ENCODE data around the gene DPEP3.
"Not testable (repeated sequence)": the region's sequence is repeated elsewhere in the genome, so short reads cannot be mapped to it uniquely, and the experiment has no call there.

The DPEP3 gene

GRCh38 chr16:67945392-67945933 lies 34.8 kb downstream of the DPEP3 start:
- DNase-seq (ENCODE audit: low read depth in 3 of 3): no peak

- no peak for DNase-seq (ENCODE audit: low read depth in 3 of 3)
Measured at GRCh38 chr16:67944690-67945391, 35.5 kb downstream of the DPEP3 start.

DNA sequence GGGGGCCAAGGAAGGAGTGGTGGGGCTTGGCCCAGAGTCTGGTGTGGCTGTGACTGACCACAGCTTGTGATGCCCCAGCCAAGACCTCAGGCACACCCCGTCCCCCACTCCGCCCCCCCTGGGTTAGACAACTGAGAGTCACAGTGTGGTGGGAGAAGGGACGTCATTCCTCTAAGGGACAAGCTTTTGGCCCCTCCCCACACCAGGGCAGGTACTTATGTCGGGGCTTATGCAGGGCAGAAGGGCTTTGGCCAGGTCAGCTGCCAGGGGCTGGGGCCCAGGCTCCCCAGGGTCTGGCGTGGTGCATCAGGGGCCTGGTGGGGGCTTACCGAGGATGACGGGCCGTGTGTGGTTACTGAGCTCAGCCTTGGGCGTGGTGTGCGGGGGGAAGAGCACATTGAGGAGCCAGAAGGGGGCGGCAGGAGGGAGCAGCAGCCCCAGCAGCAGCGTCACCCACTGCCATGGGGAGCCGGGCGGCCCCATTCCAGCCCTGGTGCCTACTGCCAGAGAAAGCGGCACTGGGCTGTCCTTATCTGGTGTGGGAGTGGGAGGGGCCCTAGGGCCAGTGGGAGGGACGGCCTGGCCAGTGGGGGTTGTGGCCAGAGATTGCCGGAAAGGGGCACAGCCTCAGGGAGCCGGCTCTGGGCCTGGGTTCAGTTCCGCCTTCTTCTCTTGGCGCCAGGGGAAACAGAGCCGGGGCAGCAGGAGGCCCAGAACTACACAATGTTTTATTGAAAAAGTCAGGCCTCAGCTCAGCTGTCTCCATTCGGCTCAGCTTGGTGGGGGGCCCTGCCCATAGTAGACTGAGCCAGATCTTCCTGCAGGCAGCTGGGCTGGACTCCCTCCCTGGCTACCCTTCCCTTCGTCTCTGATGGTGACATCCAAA lies 36.4 kb downstream of the DPEP3 start, which contains the start of gene LCAT:
LCAT (minus strand) TSS at position 502 of the 886 bp plus-strand sequence; CDS start at position 483, 19 bp downstream.
- DNase-seq (ENCODE audit: low read depth in 3 of 3): no peak

GRCh38 chr16:67943256-67943618 lies 37.1 kb downstream of the DPEP3 start:
- no peak for DNase-seq (ENCODE audit: low read depth in 3 of 3)

- DNase-seq (ENCODE audit: low read depth in 3 of 3): no peak
Measured at GRCh38 chr16:67942510-67943255, 37.6 kb downstream of the DPEP3 start.

DNA sequence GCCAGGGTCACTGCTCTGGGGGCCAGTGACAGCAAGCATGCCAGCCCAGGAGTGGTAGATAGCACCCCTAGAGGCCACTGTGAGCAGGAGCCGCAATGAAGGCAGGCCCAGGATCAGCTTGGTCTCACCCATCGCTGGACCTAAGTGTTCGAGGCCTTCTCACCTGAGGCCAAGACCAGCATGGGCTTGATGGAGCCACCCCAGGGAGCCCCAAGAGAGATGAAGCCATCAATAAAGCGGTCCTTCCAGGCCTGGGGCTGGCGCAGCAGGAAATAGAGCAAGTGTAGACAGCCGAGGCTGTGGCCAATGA lies 38.1 kb downstream of the DPEP3 start:
- no peak for DNase-seq (ENCODE audit: low read depth in 3 of 3)

GRCh38 chr16:67941469-67942199 lies 38.7 kb downstream of the DPEP3 start:
- DNase-seq (ENCODE audit: low read depth in 3 of 3): no peak

- no peak for DNase-seq (ENCODE audit: low read depth in 3 of 3)
Measured at GRCh38 chr16:67940446-67941089, 39.7 kb downstream of the DPEP3 start.

DNA sequence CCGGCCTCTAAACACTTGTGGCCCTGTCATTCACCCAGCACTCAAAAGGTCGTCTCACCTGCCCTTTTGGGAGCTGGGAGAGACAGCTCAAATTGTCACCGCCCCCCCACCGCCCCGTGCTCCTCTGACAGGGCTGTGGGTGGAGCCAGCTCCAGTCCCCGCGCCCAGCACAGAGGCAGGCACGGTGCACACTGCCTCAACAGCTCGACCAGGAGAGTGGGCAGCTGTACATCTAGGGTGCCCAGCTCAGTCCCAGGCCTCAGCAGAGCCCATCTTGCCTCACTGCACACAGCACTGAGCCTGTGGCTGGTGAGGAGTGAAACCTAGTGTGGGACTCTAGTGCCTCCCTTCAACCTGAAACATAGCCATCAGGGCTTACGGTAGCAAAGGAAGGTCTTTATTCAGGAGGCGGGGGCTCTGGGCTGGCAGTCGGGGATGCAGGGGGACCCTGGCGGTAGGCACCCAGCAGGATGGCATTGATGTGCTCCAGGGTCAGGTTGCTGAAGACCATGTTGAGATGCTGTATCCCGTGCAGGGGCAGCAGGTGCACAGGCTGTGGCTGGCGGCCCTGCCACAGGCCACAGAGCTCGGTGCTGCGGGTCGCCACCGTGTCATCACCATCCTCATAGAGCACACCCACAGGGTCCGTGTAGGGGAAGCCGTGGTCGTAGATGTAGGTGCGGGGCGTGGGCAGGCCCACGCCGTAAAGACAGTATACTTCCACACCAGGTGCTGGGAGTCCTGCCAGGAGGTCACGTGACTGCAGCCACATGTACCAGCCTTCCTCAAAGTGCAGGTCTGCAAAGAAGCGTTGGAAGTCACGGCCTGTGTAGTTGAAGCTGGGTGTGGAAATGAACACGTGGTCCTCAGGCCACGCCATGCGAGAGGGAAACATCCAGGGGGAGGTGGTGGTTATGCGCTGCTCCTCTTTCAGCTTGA lies 40.5 kb downstream of the DPEP3 start:
- peak in 2 of 3 donors; percentile 30 to 40 for DNase-seq (ENCODE audit: low read depth in 3 of 3)

- DNase-seq (ENCODE audit: low read depth in 3 of 3): not testable (repeated sequence)
Measured at GRCh38 chr16:67937713-67938112, 42.6 kb downstream of the DPEP3 start.

DNA sequence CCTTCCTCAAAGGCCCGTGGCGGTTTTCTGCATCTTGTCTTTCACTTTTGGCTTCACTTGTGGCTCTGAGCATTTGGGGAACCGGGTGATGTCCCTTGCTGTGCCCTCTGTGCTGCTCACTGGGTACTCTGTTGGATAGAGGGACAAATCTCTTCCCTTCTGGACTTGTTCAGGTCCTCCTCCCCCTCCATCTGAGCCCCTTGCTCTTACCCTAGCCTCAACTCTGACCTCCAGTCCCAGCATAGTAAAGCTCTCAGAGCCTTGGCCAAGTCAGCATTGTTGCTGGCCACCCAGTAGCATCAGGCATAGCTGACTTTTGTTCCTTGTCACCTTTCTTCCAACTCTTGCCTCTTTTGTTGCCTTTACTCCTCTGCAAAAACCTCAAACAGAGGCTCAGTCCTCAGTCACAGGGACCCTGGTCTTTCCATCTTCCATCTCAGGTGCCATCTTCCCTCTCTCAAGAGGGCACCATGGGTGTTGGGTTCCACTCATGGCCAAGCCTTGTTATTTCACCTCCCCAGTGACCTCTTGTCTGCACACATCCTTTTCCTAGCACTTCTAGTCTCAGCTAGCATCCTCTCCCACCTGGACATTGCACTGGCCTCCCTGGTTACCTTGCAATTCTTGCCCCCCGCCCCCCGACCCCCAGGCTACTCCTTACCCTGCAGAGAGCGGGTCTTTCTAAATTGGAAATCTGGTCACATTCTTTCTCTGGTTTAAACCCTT lies 43.3 kb downstream of the DPEP3 start:
- peak in 2 of 3 donors; percentile 60 to 65 for DNase-seq (ENCODE audit: low read depth in 3 of 3)

GRCh38 chr16:67936124-67936879 lies 44.0 kb downstream of the DPEP3 start, which contains the start of gene PSMB10:
Gene PSMB10, minus strand, starts transcription at chr16:67936850. Its CDS starts 101 bp downstream, at chr16:67936749.
- peak in 2 of 3 donors; percentile 26 to 70 for DNase-seq (ENCODE audit: low read depth in 3 of 3)

DNA sequence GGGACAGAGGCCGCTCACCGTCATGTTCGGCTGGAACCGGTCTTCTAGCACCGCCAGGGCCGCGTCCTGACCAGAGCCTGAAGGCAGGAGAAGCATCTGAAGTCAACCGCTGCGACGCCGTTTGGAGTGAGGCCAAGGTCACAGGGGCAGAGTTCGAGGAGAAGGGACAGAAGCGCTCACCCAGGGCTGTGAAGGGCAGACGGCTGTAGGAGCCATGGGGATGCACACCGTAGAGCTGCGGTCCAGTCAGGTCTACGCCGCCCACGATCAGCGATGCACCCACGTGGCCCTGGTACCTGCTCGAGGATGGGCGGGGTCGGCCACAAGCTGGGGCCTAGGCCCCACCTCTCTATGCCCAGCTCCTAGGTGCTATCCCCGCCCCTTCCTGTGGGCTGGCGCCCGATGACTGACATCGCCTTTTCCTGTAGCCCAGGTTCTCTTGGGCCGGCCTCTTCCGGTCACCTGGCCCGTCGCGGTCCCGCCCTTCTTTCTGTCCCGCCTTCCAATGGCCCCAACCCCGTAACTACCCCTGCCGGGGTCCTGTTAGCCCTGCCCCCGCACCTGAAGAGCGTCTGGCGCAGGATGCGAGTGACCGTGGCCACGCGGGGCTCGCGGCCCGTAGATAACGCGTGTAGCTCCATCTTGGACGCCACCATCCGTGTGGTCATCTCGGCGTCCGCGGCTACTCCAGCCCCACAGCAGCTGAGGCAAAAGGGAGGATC lies 44.7 kb downstream of the DPEP3 start:
- peak; percentile 90 to 96 (median 95) for DNase-seq (ENCODE audit: low read depth in 3 of 3)

DNA sequence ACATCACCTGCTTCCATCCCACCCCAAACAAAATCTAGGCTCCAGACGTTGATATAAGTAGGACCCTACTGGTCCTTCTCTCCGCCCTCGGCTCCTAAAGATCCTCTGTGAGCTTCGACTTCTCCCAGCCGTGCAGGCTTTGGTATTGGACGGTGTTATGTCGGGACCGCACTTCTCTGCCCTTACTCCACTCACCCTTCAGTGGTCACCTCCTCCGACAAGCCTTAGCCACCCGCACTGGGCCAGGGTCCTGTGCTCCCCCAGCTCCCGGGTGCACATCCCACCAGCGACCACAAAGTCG lies 45.2 kb downstream of the DPEP3 start:
- DNase-seq (ENCODE audit: low read depth in 3 of 3): no peak

DNA sequence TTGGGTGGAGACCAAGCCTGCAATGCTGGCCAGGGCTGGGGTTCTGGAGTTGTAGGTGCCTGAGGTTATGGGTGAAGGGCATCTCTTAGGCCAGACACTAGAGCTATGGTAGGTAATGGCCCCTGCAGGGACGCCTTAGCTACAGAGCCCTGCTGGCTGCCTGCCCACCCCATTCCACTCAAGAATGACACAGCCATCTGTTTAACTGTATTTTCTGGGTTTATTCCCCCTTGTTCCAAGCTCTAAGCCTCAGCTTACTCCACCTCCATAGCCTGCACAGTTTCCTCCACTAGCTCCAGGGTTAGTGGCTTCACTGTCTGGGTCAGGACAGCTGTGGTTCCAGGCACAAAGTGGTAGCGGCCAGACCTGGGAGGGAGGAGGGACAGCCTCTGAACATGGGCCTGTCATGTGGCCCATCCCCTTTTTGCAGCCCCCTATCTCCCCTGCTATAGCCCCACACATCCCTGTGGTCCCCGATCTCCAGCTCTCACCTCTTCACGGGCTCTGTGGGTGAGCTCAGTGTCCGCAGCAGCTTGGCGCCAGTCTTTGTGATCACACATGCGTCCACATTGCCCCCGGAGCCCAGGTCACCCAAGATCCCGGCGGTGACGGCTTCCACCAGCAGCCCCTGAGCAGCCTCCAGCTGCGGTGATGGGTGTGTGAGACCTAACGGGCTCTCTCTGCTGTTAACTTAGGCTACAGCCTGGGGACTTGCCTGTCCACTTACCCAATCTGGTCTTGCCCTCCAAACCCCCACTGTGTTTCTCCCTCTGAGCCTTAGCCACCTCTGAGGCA lies 45.8 kb downstream of the DPEP3 start:
- DNase-seq (ENCODE audit: low read depth in 3 of 3): no peak

- no peak for DNase-seq (ENCODE audit: low read depth in 3 of 3)
Measured at GRCh38 chr16:67933805-67934204, 46.5 kb downstream of the DPEP3 start.

DNA sequence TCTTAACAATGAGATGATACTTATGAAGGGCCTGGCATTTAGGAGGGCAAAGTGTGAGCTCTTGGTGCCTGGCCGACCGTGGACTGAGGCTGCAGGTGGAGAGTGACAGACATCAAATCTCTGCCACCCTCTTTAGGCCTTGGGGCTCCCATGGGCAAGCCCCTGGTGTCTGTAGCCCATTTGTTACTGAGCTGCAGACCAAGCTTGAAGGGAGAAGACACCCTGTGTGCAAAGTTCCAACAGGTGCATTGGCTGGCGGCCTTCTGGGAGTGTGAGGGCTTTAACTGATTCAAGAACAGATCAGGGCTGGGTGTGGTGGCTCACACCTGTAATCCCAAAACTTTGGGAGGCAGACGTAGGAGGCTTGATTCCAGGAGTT lies 47.8 kb downstream of the DPEP3 start:
- no peak for DNase-seq (ENCODE audit: low read depth in 3 of 3)

Data from stimulated activated CD4-positive, alpha-beta T cell treated with anti-CD3 and anti-CD28 coated beads, TNF-alpha, amount 100 ng/mL, for 48 hours (primary cell).